ENCODE measurements around the gene GPR26.

DNA sequence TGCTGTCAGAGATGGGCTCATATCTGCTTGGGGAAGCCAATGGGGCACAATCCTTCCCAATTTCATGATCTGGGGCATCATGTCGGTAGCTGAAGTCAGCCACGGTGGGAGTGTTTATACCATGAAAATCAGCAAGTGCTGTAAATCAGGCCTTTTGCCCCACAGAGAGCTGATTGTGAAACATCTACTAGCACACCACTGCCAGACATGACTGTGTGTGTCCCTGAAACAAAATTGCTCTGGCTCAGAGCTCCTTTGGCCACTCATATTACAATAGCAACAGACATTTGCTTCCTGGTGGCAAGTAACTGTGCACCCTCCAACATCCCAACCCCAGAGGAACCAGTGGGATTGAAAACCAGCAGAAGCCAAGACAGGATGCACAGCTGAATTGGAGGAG, 23.7 kb downstream of the GPR26 start:
- TF ChIP-seq, protein P1, sequence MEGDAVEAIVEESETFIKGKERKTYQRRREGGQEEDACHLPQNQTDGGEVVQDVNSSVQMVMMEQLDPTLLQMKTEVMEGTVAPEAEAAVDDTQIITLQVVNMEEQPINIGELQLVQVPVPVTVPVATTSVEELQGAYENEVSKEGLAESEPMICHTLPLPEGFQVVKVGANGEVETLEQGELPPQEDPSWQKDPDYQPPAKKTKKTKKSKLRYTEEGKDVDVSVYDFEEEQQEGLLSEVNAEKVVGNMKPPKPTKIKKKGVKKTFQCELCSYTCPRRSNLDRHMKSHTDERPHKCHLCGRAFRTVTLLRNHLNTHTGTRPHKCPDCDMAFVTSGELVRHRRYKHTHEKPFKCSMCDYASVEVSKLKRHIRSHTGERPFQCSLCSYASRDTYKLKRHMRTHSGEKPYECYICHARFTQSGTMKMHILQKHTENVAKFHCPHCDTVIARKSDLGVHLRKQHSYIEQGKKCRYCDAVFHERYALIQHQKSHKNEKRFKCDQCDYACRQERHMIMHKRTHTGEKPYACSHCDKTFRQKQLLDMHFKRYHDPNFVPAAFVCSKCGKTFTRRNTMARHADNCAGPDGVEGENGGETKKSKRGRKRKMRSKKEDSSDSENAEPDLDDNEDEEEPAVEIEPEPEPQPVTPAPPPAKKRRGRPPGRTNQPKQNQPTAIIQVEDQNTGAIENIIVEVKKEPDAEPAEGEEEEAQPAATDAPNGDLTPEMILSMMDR (IDR thresholded peaks at IDR 0.05), result no peak
- TF ChIP-seq POLR2AphosphoS5 (IDR thresholded peaks at IDR 0.05) (no peak), EP300 (IDR thresholded peaks at IDR 0.05) (no peak)
